HepG2 (cell line): ENCODE data around the gene GPHN. TPM values are rescaled to one million over a fixed set of nuclear protein-coding genes. Genes with fewer than 3 reads are reported as not detected.
A peak's percentile ranks its signal among the peaks of the same experiment; 100 is the strongest.

Experiments used
- ATAC-seq: fragments of 200-7000 bp; cut with Tn5 transposase; 3 replicates; pipeline ENCODE4 v1.9.1; 2020; ENCODE audit warnings: mild to moderate bottlenecking, moderate library complexity
- Bru-seq: library from RNA; stranded (reverse); fragments of 400-500 nt; gene quantifications from one replicate; lab custom pipeline; 2021; lab: Mats Ljungman, UMichigan
- BruChase-seq, 2 experiments: library from RNA; stranded (reverse); fragments of 400-500 nt; gene quantifications; one replicate each; lab custom pipeline; 2021; lab: Mats Ljungman, UMichigan
- BruUV-seq: library from RNA; stranded (reverse); fragments of 400-500 nt; replicated peaks from 2 replicates; lab custom pipeline; 2021; lab: Mats Ljungman, UMichigan
- CTCF ChIA-PET: fragments of 300-600 bp; formaldehyde crosslinking; extraction: SDS; loops from one replicate; lab custom pipeline; 2021; ENCODE audit warnings: low total read pairs, inconsistent platforms, low intra/inter-chr PET ratio; lab: Yijun Ruan, JAX
- POLR2A ChIA-PET: fragments of 350-600 bp; sonication (Branson Sonifier 250); formaldehyde crosslinking; loops from one replicate; lab custom pipeline; 2020; ENCODE audit warnings: antibody characterized with exemption, inconsistent platforms; lab: Yijun Ruan, JAX
- DNase-seq: peaks from one replicate; pipeline ENCODE4 v3.0.0-alpha.2; 2015; ENCODE audit warnings: low spot score
- FAIRE-seq: peaks from 3 replicates; lab custom pipeline; 2011; peaks lifted over from hg19 to GRCh38; lab: Jason Lieb, UNC
- H2AFZ ChIP-seq: one replicate; pipeline ENCODE4 v1.6.1; 2011; ENCODE audit warnings: low read length, inconsistent platforms
- H3K27ac ChIP-seq: fragments of 300-600 bp; 3 replicates; pipeline ENCODE4 v1.8.0; 2011; ENCODE audit warnings: mixed run types, mild to moderate bottlenecking, mixed read lengths, low read length, inconsistent platforms; ENCODE audit not compliant: insufficient read depth; ENCODE audit errors: extremely low read length
- H3K27me3 ChIP-seq, 2 experiments: fragments of 200-600 bp in 1 of 2; 2 replicates in 1 of 2; 3 replicates in 1 of 2; pipeline versions ENCODE4 v1.6.0 to v1.8.0; 2011; ENCODE audit warnings: low read length in 2 of 2, mild to moderate bottlenecking in 2 of 2, moderate library complexity in 2 of 2, inconsistent platforms in 1 of 2; ENCODE audit not compliant: insufficient read depth in 2 of 2, control insufficient read depth in 1 of 2
- H3K36me3 ChIP-seq, 2 experiments: fragments of 200-600 bp in 1 of 2; replicated peaks in 1 of 2; 2 replicates in 1 of 2; 3 replicates in 1 of 2; pipeline versions ENCODE4 v1.5.1 to v1.8.0; 2011; ENCODE audit warnings: low read length in 2 of 2, inconsistent platforms in 1 of 2; ENCODE audit not compliant: insufficient read depth in 2 of 2, control insufficient read depth in 1 of 2
- H3K4me1 ChIP-seq: 2 replicates; pipeline ENCODE4 v1.5.1; 2012; ENCODE audit warnings: low read length, inconsistent platforms; ENCODE audit not compliant: insufficient read depth
- H3K4me2 ChIP-seq: 2 replicates; pipeline ENCODE4 v1.6.0; 2011; ENCODE audit warnings: low read depth, low read length, inconsistent platforms
- H3K4me3 ChIP-seq, 3 experiments: fragments of 200-600 bp in 1 of 3; sonication (generic), shearing (Covaris generic) in 1 of 3; replicated peaks in 1 of 3; 2 replicates each; pipeline ENCODE4 v1.5.1; 2011 to 2016; ENCODE audit warnings: low read length in 3 of 3, inconsistent platforms in 2 of 3, low read depth in 2 of 3, mild to moderate bottlenecking in 2 of 3, control low read depth in 1 of 3, mixed read lengths in 1 of 3; ENCODE audit not compliant: insufficient read depth in 1 of 3
- H3K79me2 ChIP-seq: one replicate; pipeline ENCODE4 v1.6.1; 2011; ENCODE audit warnings: low read length, inconsistent platforms; ENCODE audit not compliant: insufficient read depth
- H3K9ac ChIP-seq: 2 replicates; pipeline ENCODE4 v1.6.0; 2011; ENCODE audit warnings: mild to moderate bottlenecking, low read depth, low read length, inconsistent platforms; ENCODE audit not compliant: insufficient read depth
- H3K9me3 ChIP-seq: 2 replicates; pipeline ENCODE4 v1.5.1; 2012; ENCODE audit warnings: mild to moderate bottlenecking, low read length
- H4K20me1 ChIP-seq: 2 replicates; pipeline ENCODE4 v1.6.0; 2011; ENCODE audit warnings: inconsistent platforms, mild to moderate bottlenecking, low read length, moderate library complexity; ENCODE audit not compliant: insufficient read depth
- BRCA1 ChIP-seq: sonication (generic); formaldehyde crosslinking; IDR thresholded peaks from 2 replicates; pipeline ENCODE4 v1.4.0; 2020; ENCODE audit warnings: missing genetic modification reagents
- CREB1 ChIP-seq, 2 experiments: fragments of 450-650 bp in 1 of 2; IDR thresholded peaks; 2 replicates each; pipeline ENCODE4 v1.6.1; 2016 to 2017; ENCODE audit warnings: control low read depth in 1 of 2, mild to moderate bottlenecking in 1 of 2, missing compliant biosample characterization in 1 of 2, missing genetic modification characterization in 1 of 2
- GLI4 ChIP-seq: sonication (generic); formaldehyde crosslinking; IDR thresholded peaks from 2 replicates; pipeline ENCODE4 v1.5.1; 2020; ENCODE audit warnings: missing genetic modification reagents, mild to moderate bottlenecking, moderate library complexity, borderline replicate concordance
- MAFG ChIP-seq: sonication (generic); formaldehyde crosslinking; IDR thresholded peaks from 2 replicates; pipeline ENCODE4 v1.5.1; 2020; ENCODE audit warnings: mild to moderate bottlenecking, missing genetic modification reagents
- MATR3 ChIP-seq: sonication (generic); formaldehyde crosslinking; IDR thresholded peaks from 2 replicates; pipeline ENCODE4 v1.4.0; 2020; ENCODE audit warnings: missing genetic modification reagents
- SPEN ChIP-seq: sonication (generic); formaldehyde crosslinking; IDR thresholded peaks from 2 replicates; pipeline ENCODE4 v1.5.1; 2020; ENCODE audit warnings: low read depth, mild to moderate bottlenecking, missing genetic modification reagents
- THAP11 ChIP-seq: IDR thresholded peaks from 2 replicates; pipeline ENCODE4 v1.6.1; 2016; ENCODE audit warnings: missing biosample characterization, missing genetic modification reagents
- ZBTB38 ChIP-seq: sonication (generic); formaldehyde crosslinking; IDR thresholded peaks from 2 replicates; pipeline ENCODE4 v1.5.1; 2020; ENCODE audit warnings: mild to moderate bottlenecking, missing genetic modification reagents
- ZFP90 ChIP-seq: sonication (generic); formaldehyde crosslinking; IDR thresholded peaks from 2 replicates; pipeline ENCODE4 v1.8.0; 2022; ENCODE audit warnings: missing genetic modification reagents, mild to moderate bottlenecking, inconsistent platforms, borderline replicate concordance
- ZNF333 ChIP-seq: sonication (generic); formaldehyde crosslinking; IDR thresholded peaks from 2 replicates; pipeline ENCODE4 v1.4.0; 2020; ENCODE audit warnings: mild to moderate bottlenecking, missing genetic modification reagents, borderline replicate concordance
- ZNF552 ChIP-seq: sonication (generic); formaldehyde crosslinking; IDR thresholded peaks from 2 replicates; pipeline ENCODE4 v1.9.0; 2022; ENCODE audit warnings: missing genetic modification reagents, mild to moderate bottlenecking, borderline replicate concordance
- ZNF557 ChIP-seq: sonication (generic); formaldehyde crosslinking; IDR thresholded peaks from 2 replicates; pipeline ENCODE4 v1.4.0; 2020; ENCODE audit warnings: missing genetic modification reagents
- ZNF607 ChIP-seq: sonication (generic); formaldehyde crosslinking; IDR thresholded peaks from 2 replicates; pipeline ENCODE4 v1.5.1; 2020; ENCODE audit warnings: missing genetic modification reagents, mild to moderate bottlenecking, borderline replicate concordance
- ZNF850 ChIP-seq: sonication (generic); formaldehyde crosslinking; conservative IDR thresholded peaks from 2 replicates; pipeline ENCODE4 v1.9.0; 2021; ENCODE audit warnings: mild to moderate bottlenecking, missing genetic modification reagents
- WGBS: methylation state at CpG from one replicate; pipeline ENCODE4 v1.1.6; 2017; ENCODE audit warnings: low lambda C conversion rate; 5-methylcytosine and 5-hydroxymethylcytosine counted together
- in situ Hi-C: cut with HindIII; loops from 2 replicates; pipeline ENCODE4 v1.10.0; 2017; ENCODE audit warnings: low pct_unique_long_range_greater_than_20kb; ENCODE audit not compliant: extremely low pct_ligation_motif_present
- intact Hi-C: fragments of 100-400 bp; cut with micrococcal nuclease; formaldehyde crosslinking; loops from one replicate; pipeline ENCODE4 v1.10.0; 2022; ENCODE audit not compliant: unreplicated experiment
- long read RNA-seq, 2 experiments: library from RNA in 1 of 2; library from polyadenylated mRNA in 1 of 2; stranded (forward) in 1 of 2; unstranded in 1 of 2; transcript quantifications; one replicate each; pipeline ENCODE4 v2.0.0, GENCODE V29; 2019 to 2022
- polyA minus RNA-seq, 3 experiments: library from RNA; depleted of rRNA, polyadenylated mRNA; stranded (reverse); fragments of >200 nt; gene quantifications; 2 replicates each; pipeline ENCODE4 v1.2.3, GENCODE V29; 2011; ENCODE audit warnings: low replicate concordance in 1 of 3
- polyA plus RNA-seq, 8 experiments: library from polyadenylated mRNA; depleted of rRNA in 3 of 8; stranded (reverse) in 7 of 8; unstranded in 1 of 8; fragments of >200 nt; fragmentation: Illumina TruSeq in 4 of 8; extraction: Trizol in 4 of 8; gene quantifications; 2 replicates each; pipeline versions ENCODE4 v1.2.1 to v1.2.3, GENCODE V29; 2011 to 2016; ENCODE audit warnings: low read depth in 4 of 8, missing spikeins in 1 of 8, mixed read lengths in 1 of 8; ENCODE audit not compliant: insufficient read depth in 1 of 8
- total RNA-seq, 5 experiments: library from RNA; depleted of rRNA; stranded (reverse); fragments of >200 nt; fragmentation: Illumina TruSeq; extraction: Trizol; gene quantifications; 2 replicates each; pipeline ENCODE4 v1.2.3, GENCODE V29; 2016; ENCODE audit warnings: low read depth in 1 of 5
- TF ChIP-seq, protein P1 (sequence below): sonication (generic); formaldehyde crosslinking; IDR thresholded peaks from 2 replicates; pipeline ENCODE4 v1.4.0; 2020; ENCODE audit warnings: low read depth, mild to moderate bottlenecking, missing genetic modification reagents
- TF ChIP-seq, protein P2 (sequence below): sonication (generic); formaldehyde crosslinking; IDR thresholded peaks from 2 replicates; pipeline ENCODE4 v1.8.0; 2022; ENCODE audit warnings: missing genetic modification reagents, low read depth, mild to moderate bottlenecking, borderline replicate concordance

Gene GPHN
- total RNA-seq (2016; rRNA removed; fragmentation: Illumina TruSeq; extraction: Trizol) (19.2 and 37.7 TPM in 2 replicates), polyA plus RNA-seq (2011; rRNA removed) (11.3 and 12.7 TPM in 2 replicates), polyA minus RNA-seq (2011; rRNA and poly(A)+ RNA removed; ENCODE audit: low replicate concordance) (42.0 and 49.7 TPM in 2 replicates), Bru-seq, nascent RNA (percentile 71 among the genes with signal in this experiment), BruChase-seq, experiment 1, labeled RNA remaining after a 6-hour chase (percentile 60 among the genes with signal in this experiment), BruChase-seq, experiment 2, labeled RNA remaining after a 2-hour chase (percentile 68 among the genes with signal in this experiment)
- total RNA-seq (2016; cell fraction: cytosol; rRNA removed; fragmentation: Illumina TruSeq; extraction: Trizol; ENCODE audit: low read depth) = 5.3 and 9.1 TPM in 2 replicates
- 14.2 and 39.0 TPM in 2 replicates for total RNA-seq (2016; cell fraction: insoluble cytoplasmic fraction; rRNA removed; fragmentation: Illumina TruSeq; extraction: Trizol)
- 15.9 and 19.0 TPM in 2 replicates for total RNA-seq (2016; cell fraction: membrane; rRNA removed; fragmentation: Illumina TruSeq; extraction: Trizol)
- total RNA-seq (2016; cell fraction: nucleus; rRNA removed; fragmentation: Illumina TruSeq; extraction: Trizol) = 32.3 and 33.7 TPM in 2 replicates
- polyA plus RNA-seq (2011; cell fraction: cytosol; rRNA removed) = 9.8 and 11.3 TPM in 2 replicates
- polyA plus RNA-seq (2011; cell fraction: nucleus; rRNA removed) = 13.6 TPM in 2 replicates
- 17.2 and 24.3 TPM in 2 replicates for polyA plus RNA-seq (2012)
- 3.1 and 3.8 TPM in 2 replicates for polyA plus RNA-seq (2016; cell fraction: cytosol; fragmentation: Illumina TruSeq; extraction: Trizol; ENCODE audit: low read depth)
- polyA plus RNA-seq (2016; cell fraction: insoluble cytoplasmic fraction; fragmentation: Illumina TruSeq; extraction: Trizol; ENCODE audit: low read depth) = 37.9 and 38.6 TPM in 2 replicates
- 7.9 TPM in 2 replicates for polyA plus RNA-seq (2016; cell fraction: membrane; fragmentation: Illumina TruSeq; extraction: Trizol; ENCODE audit: low read depth)
- 23.8 and 34.5 TPM in 2 replicates for polyA plus RNA-seq (2016; cell fraction: nucleus; fragmentation: Illumina TruSeq; extraction: Trizol; ENCODE audit: insufficient read depth, low read depth)
- 25.1 and 25.9 TPM in 2 replicates for polyA minus RNA-seq (2011; cell fraction: cytosol; rRNA and poly(A)+ RNA removed)
- 78.4 and 78.7 TPM in 2 replicates for polyA minus RNA-seq (2011; cell fraction: nucleus; rRNA and poly(A)+ RNA removed)
- long read RNA-seq, experiment 1, full-length matches to known transcripts = 4 of 11 reads
- long read RNA-seq, experiment 1, partial matches to known transcripts = 5 of 11 reads
- long read RNA-seq, experiment 1, other reads (novel, unspliced or antisense) = 2 of 11 reads
- long read RNA-seq, experiment 2, full-length matches to known transcripts = 6 of 26 reads
- long read RNA-seq, experiment 2, partial matches to known transcripts = 6 of 26 reads
- long read RNA-seq, experiment 2, other reads (novel, unspliced or antisense) = 14 of 26 reads

GRCh38 chr14:66507722-66508546 lies at the start of gene GPHN:
GPHN (plus strand) TSS chr14:66508147.
- Histone ChIP-seq H3K9ac (peak within 1 kb of the TSS; percentile 79), H3K36me3 (no peaks in the 10 kb centered on the region), H3K9me3 (no peaks in the 10 kb centered on the region), H3K27ac (peak within 1 kb of the TSS; percentile 94), H3K4me1 (peaks cover 35% of the 10 kb centered on the region), H3K27me3 (no peaks in the 10 kb centered on the region; a peak in 1 of 5 replicates), H3K4me3 (peak within 1 kb of the TSS; percentile 95 to 100 (median 99)), H3K4me2 (peak within 1 kb of the TSS; percentile 97), H4K20me1 (peaks cover 18% of the 10 kb centered on the region; the same call in 1 of the 2 replicates), H2AFZ (peak within 1 kb of the TSS; percentile 84), H3K79me2 (peaks cover 45% of the 10 kb centered on the region)
- ChIA-PET CTCF (interaction anchor here (1.5 kb wide), 1 partner anchor 13 kb away, joined by 5 read pairs; no protein-coding TSS in a partner anchor), POLR2A (interaction anchor here (0.7 to 2.1 kb wide), 9 partner anchors 10 to 1405 kb away, joined by 3 to 18 read pairs (median 4); partner anchors contain the start of gene MAX)
- peak; percentile 96 for ATAC-seq
- peak; percentile 92 for FAIRE-seq
- 0% methylated on average over 30 of the region's 91 CpGs for WGBS
- in situ Hi-C loops (no loop called here), intact Hi-C loops (no loop called here)
- peak; percentile 95 for DNase-seq
- BruUV-seq = no TSS peak
- peak; percentile 60; the same call in 1 of the 2 replicates for TF ChIP-seq ZFP90
- peak; percentile 85 for TF ChIP-seq THAP11 (CRISPR knock-in tag)
- peak; percentile 70; the same call in 1 of the 2 replicates for TF ChIP-seq SPEN (CRISPR knock-in tag)
- 0 out of 2 replicates have a peak, but pooled peaks have one; percentile 56 for TF ChIP-seq ZNF557
- TF ChIP-seq, protein P1, sequence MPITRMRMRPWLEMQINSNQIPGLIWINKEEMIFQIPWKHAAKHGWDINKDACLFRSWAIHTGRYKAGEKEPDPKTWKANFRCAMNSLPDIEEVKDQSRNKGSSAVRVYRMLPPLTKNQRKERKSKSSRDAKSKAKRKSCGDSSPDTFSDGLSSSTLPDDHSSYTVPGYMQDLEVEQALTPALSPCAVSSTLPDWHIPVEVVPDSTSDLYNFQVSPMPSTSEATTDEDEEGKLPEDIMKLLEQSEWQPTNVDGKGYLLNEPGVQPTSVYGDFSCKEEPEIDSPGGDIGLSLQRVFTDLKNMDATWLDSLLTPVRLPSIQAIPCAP (CRISPR knock-in tag) = no peak
- TF ChIP-seq ZNF333 (CRISPR knock-in tag) = peak; percentile 80
- TF ChIP-seq, protein P2, sequence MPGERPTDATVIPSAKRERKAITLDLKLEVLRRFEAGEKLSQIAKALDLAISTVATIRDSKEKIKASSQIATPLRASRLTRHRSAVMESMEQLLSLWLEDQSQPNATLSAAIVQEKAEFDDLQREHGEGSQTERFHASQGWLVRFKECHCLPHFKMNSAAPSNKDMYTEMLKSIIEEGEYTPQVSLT (CRISPR knock-in tag) = no peak
- TF ChIP-seq CREB1 (IDR thresholded peaks at IDR 0.05) = peak; percentile 64
- 0 out of 2 replicates have a peak, but pooled peaks have one; percentile 11 for TF ChIP-seq CREB1 (CRISPR knock-in tag; IDR thresholded peaks at IDR 0.05)
- peak; percentile 55 for TF ChIP-seq ZBTB38 (CRISPR knock-in tag)
- TF ChIP-seq ZNF607 (CRISPR knock-in tag) = peak; percentile 74
- no peak for TF ChIP-seq MATR3 (CRISPR knock-in tag)
- peak; percentile 87; the same call in 1 of the 2 replicates for TF ChIP-seq ZNF850
- 0 out of 2 replicates have a peak, but pooled peaks have one; percentile 73 for TF ChIP-seq ZNF552 (CRISPR knock-in tag)
- no peak for TF ChIP-seq MAFG (CRISPR knock-in tag)
- no peak; the same call in 1 of the 2 replicates for TF ChIP-seq BRCA1
- no peak; the same call in 1 of the 2 replicates for TF ChIP-seq GLI4
